IPS-18a (cell line): ENCODE results near the gene CACNA1C.

ENCODE experiments used
- H3K27ac ChIP-seq: one replicate; pipeline ENCODE4 v1.5.1; 2013; ENCODE audit warnings: low read length
- H3K27me3 ChIP-seq: one replicate; pipeline ENCODE4 v1.6.1; 2013; ENCODE audit warnings: mild to moderate bottlenecking, low read length; ENCODE audit not compliant: control insufficient read depth, insufficient read depth
- H3K36me3 ChIP-seq: one replicate; pipeline ENCODE4 v1.6.1; 2013; ENCODE audit warnings: low read depth, low read length; ENCODE audit not compliant: control insufficient read depth
- H3K4me1 ChIP-seq: one replicate; pipeline ENCODE4 v1.6.1; 2013; ENCODE audit warnings: low read depth, low read length; ENCODE audit not compliant: control insufficient read depth
- H3K4me3 ChIP-seq: one replicate; pipeline ENCODE4 v1.5.1; 2013; ENCODE audit warnings: low read length
- H3K9ac ChIP-seq: one replicate; pipeline ENCODE4 v1.6.1; 2013; ENCODE audit warnings: mild to moderate bottlenecking, low read length, moderate library complexity
- H3K9me3 ChIP-seq: one replicate; pipeline ENCODE4 v1.6.1; 2013; ENCODE audit warnings: low read depth, low read length; ENCODE audit not compliant: control insufficient read depth

CACNA1C gene

DNA sequence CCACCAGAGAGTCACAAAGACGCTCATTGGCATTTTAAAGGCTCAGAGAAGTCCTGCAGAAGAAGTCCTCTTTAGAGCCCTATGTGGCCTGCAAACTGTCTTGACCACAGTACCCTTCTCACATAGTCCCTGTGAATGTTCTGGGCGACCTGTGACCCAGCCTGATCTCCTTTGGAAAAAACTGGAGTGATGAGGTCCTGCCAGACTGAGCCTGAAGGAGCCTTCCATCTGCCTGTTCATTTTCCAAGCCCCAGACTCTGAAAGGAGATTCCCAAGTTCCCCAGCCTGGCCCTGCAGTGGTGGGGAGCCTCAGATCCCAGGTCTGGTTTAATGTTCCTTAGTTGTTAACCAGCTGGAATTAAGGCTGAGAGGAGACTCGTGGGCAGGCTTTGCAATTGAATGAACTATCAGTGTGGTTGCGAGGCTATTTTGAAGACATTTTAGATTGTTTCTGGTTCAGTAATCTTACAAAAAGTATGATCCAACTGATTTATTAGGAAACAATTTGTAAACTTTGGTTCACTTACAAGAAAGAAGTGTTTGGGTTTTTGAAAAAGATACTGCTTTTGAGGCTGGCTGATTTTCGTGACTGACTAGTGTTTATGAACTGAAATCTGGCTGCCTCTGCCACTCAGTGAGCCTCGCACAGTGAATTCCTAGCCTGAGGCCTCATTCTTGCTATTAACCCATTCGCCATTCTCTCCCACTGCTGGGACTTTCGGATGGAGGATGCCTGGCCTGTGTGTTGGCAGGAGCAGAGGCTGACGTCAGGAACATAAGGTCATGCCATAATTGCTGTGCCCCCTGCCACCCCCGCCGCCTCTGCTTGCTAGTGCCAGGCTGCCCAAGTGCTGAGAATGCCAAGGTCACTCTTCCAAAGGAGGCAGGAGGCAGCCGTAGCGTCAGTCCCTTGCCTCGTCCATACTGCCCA, 249.0 kb downstream of the CACNA1C start:
- Histone ChIP-seq H3K27me3 (no peaks in the 10 kb centered on the region), H3K9ac (no peak overlapping the region), H3K4me1 (peaks cover 12% of the 10 kb centered on the region), H3K4me3 (no peak overlapping the region), H3K36me3 (no peaks in the 10 kb centered on the region), H3K9me3 (no peaks in the 10 kb centered on the region), H3K27ac (no peak overlapping the region)

DNA sequence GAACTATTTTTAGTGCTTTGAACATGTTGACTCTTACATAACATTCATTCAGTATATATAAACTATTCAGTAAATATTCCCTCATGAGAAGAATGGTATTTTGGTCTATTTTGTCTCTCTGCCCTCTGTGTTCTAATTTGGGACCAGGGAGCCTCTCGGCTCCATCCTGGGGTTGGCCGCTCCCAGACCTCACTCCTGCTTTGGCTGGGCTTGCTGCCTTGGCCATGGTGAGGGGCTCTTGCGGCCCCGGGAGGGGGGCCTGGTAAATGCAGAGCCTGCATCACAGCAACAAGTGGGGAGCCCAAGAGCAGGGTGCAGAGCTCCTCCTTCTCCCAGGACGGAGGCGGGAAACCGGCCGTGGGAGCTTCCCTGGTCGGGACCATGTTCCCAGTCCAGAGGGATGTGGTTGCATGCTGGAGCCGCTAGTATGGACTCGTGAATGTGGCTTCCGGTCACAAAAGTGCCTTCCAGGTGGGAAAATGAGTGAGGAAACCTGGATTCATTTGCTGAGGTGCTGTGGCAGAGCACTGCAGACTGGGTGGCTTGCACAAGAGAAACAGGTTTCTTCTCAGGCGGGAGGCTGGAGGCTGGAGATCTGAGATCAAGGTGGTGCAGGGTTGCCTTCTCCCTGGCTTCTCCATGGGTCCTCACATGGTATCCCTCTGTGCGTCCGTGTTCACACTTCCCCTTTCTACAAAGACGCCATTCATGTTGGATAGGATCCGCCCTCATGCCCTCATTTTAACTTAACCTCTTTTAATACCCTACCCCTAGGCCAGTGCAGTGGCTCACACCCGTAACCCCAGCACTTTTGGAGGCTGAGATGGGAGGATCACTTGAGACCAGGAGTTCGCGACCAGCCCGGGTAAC, 250.2 kb downstream of the CACNA1C start:
- Histone ChIP-seq H3K36me3 (no peaks in the 10 kb centered on the region), H3K9me3 (no peaks in the 10 kb centered on the region)

DNA sequence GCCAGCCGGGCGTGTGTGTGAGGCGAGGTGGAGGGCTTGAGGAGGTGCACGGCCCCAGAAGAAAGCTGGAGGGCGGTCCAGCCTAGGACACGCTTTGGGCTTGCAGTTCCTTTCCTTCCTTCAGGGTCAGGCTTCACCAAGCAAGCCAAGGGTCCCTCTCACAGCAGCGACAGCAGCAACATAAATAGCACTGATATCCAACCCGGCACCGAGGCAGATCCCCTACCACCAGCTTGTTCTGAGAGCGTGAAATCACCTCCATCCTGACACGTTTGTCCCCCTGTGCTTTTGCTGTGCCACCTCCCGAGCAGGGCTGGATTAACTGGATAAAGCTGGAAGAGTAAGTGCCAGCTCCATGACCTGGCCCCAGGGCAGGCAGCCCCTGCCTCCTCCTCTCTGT, 251.4 kb downstream of the CACNA1C start:
- Histone ChIP-seq H3K4me1 (peaks cover 24% of the 10 kb centered on the region), H3K9ac (no peak overlapping the region), H3K4me3 (no peak overlapping the region), H3K27ac (no peak overlapping the region), H3K36me3 (no peaks in the 10 kb centered on the region), H3K9me3 (peaks cover 6% of the 10 kb centered on the region), H3K27me3 (no peaks in the 10 kb centered on the region)

More for the DNA sequence above, 250.2 kb downstream of the CACNA1C start:
- Histone ChIP-seq H3K27me3 (no peaks in the 10 kb centered on the region), H3K9ac (no peak overlapping the region), H3K4me3 (no peak overlapping the region), H3K27ac (no peak overlapping the region), H3K4me1 (peaks cover 23% of the 10 kb centered on the region)

DNA sequence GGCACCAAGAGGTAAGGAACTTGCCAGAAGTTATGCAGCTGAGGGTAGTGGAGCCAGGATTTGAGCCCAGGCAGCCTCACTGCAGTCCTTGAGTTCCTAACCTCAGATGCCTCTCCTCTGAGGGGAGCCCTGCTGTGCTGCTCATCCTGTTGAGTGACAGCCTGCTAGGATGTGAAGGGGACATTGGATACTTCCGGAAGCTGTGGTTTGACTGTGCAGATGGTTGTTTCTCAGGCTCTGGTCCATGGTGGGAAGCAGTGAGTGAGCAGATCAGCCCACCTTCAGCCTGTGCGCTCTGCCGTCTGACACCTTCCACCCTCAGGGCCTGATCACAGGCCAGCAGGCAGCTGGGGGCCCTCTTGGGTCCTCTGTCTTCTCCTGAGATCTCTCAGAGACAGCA, 253.2 kb downstream of the CACNA1C start:
- Histone ChIP-seq H3K4me1 (peaks cover 24% of the 10 kb centered on the region), H3K27me3 (no peaks in the 10 kb centered on the region), H3K4me3 (no peak overlapping the region), H3K36me3 (no peaks in the 10 kb centered on the region), H3K27ac (no peak overlapping the region), H3K9ac (no peak overlapping the region), H3K9me3 (peaks cover 6% of the 10 kb centered on the region)

DNA sequence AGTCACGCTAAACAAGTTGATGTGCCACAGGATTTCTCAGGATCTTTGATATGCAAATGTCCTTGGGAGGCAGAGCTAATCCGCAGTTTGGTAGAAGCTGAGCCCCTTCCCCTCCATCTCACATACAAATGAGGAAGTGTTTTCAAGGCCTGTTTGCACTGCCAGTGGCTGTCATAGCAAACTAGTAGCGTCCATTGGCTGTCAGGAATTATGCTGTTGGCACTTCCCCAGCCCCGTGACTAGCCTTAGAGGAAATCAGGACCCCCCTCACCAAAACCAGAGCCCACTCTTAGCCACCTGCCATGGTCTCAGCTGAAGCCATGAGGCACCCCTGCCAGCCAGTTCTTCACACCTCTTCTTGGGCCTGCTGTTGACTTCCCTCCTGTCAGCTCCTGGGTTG, 253.9 kb downstream of the CACNA1C start:
- Histone ChIP-seq H3K27ac (no peak overlapping the region), H3K36me3 (no peaks in the 10 kb centered on the region), H3K9me3 (peaks cover 6% of the 10 kb centered on the region), H3K9ac (no peak overlapping the region), H3K4me1 (peaks cover 24% of the 10 kb centered on the region), H3K4me3 (no peak overlapping the region), H3K27me3 (no peaks in the 10 kb centered on the region)

DNA sequence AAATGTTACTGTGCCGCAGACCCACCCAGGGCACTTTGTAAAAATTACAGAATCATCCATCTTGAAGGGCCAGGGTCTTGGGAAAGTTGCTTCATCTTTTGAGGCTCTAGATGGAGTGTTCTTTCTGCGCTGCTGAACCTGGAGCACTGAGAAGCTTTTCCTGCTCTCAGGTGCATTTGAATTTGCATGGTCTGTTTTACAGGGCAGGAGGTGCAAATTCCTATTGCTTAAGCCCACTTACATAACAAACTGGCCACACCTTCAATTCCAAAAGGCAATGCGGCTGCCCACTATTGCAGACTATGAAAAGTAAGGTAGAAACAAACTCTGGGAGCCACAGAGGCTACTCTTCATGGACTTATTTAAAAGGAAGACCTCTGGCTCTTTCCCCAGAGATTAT, 254.8 kb downstream of the CACNA1C start:
- H3K27ac ChIP-seq, result no peak overlapping the region
- H3K9ac ChIP-seq, result no peak overlapping the region
- no peaks in the 10 kb centered on the region for H3K36me3 ChIP-seq
- no peak overlapping the region for H3K4me3 ChIP-seq
- H3K27me3 ChIP-seq, result no peaks in the 10 kb centered on the region
- peaks cover 6% of the 10 kb centered on the region for H3K9me3 ChIP-seq
- H3K4me1 ChIP-seq, result peaks cover 24% of the 10 kb centered on the region

DNA sequence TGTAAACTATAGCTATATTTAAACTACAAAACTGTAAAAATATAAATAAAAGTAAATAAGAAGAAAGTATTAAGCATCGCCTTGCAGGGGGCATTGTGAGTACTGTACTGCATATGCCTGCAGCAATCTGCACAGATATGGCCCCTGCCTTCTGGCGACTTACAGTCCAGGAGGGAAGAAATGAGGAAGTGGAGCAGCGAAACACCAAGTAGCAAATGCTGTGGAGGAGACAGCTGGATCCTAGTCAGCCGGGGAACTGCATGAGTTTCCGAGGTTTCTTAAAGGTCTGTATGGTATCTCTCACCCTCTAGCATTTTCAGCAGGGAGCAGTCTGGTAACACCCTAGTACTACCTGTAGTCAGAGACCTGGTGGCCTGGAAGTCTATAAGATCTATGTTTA, 256.9 kb downstream of the CACNA1C start:
- Histone ChIP-seq H3K36me3 (no peaks in the 10 kb centered on the region), H3K27ac (no peak overlapping the region), H3K9me3 (peaks cover 6% of the 10 kb centered on the region), H3K4me1 (peaks cover 24% of the 10 kb centered on the region), H3K9ac (no peak overlapping the region), H3K4me3 (no peak overlapping the region), H3K27me3 (no peaks in the 10 kb centered on the region)

DNA sequence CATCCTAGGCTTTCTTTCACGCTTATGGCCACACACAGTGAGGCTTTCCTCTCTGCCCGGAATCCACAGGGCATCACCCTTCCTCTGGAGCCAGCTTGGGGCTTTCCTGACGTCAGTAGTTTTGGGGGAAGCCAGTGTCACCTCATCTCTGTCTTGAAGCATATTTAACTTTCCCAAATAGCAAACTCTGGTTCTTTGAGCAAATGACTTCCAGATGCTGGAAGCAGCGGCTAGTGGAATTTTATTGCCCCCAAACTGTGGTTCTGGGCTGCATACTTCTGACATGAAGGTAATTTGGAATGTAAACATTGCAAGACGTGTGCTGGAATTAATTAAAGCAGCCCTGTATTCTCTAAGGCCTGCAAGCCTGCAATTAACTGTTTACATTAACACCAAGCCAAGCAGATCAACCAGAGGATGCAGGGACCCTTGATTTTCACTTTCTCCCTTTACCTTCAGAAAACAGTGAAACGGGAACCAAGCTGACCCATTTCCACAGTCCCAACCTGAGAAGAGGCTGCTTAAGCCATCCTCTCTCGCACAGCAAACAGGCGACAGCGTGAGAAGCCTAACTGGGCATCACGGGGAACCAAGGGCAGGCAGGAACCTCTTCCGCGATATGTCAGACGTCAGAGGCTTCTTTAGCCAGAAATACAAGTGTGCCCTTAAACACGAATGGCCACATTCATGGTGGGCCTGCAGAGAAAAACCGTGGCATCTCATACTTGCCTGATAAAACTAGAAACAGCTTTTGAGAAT, 258.4 kb downstream of the CACNA1C start:
- H3K27me3 ChIP-seq, result no peaks in the 10 kb centered on the region
- H3K4me3 ChIP-seq, result no peak overlapping the region
- peaks cover 18% of the 10 kb centered on the region for H3K4me1 ChIP-seq
- no peaks in the 10 kb centered on the region for H3K36me3 ChIP-seq
- no peak overlapping the region for H3K9ac ChIP-seq
- H3K27ac ChIP-seq, result no peak overlapping the region
- H3K9me3 ChIP-seq, result peaks cover 6% of the 10 kb centered on the region

DNA sequence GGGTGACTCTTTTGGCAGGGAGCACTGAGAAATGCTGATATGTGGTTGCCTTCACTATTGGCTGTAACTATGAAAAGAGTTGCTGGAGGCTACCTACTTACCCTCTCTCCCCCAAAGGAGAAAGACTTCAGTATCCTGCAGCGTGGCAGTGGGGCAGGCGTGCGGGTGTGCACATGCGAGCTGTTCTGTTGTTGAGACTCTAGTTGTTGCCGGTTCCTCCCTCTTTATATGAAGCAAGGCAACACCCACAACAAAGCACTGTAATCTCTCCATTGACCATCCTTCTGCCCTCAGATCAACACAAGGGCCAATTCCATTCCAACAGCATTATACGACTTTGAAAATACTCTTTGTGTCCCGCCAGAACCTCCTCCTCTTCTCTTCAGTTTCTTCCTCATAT, 259.4 kb downstream of the CACNA1C start:
- Histone ChIP-seq H3K9me3 (peaks cover 6% of the 10 kb centered on the region), H3K4me3 (no peak overlapping the region), H3K36me3 (no peaks in the 10 kb centered on the region), H3K4me1 (peaks cover 8% of the 10 kb centered on the region), H3K27me3 (no peaks in the 10 kb centered on the region), H3K27ac (no peak overlapping the region), H3K9ac (no peak overlapping the region)

DNA sequence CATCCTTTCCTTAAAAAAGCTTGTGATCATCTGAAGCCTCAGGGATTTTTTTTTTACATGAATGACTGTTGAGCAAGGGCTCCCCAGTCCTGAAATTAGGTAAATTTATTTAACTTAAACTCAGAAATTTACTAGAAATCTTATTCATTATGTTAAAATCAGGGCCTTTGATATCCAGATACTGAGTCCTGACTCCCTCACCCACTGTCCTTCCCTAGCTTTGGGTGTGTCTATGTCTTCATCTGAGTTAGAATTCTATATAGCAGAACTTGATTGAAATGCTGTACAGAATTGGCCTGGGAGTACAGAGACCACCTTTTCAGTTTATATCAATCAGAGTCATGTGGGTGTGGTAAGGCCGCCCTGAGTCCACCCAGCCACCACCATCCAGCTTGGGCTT, 260.0 kb downstream of the CACNA1C start:
- H3K36me3 ChIP-seq, result no peaks in the 10 kb centered on the region
- H3K4me1 ChIP-seq, result peaks cover 2% of the 10 kb centered on the region
- no peak overlapping the region for H3K9ac ChIP-seq
- H3K4me3 ChIP-seq, result no peak overlapping the region
- no peaks in the 10 kb centered on the region for H3K27me3 ChIP-seq
- no peak overlapping the region for H3K27ac ChIP-seq
- peaks cover 6% of the 10 kb centered on the region for H3K9me3 ChIP-seq

DNA sequence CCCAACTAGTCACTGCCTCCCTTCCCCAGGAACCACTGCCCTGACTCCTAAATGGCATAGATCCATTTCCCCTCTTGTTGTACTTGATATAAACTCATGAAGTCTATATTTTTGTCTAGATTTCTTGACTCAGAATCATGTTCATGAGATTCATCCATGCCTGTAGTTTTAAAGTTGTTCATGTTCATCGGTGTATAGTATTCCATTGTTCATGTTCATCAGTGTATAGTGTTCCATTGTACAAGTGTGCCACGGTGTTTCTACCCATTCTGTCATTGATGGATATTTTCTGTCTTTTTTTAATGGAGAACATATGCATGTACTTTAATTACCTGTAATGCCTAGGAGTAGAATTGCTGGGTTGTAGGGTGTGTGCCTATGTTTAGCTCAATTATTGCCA, 261.7 kb downstream of the CACNA1C start:
- no peak overlapping the region for H3K27ac ChIP-seq
- H3K4me3 ChIP-seq, result no peak overlapping the region
- H3K9ac ChIP-seq, result no peak overlapping the region
- H3K4me1 ChIP-seq, result no peaks in the 10 kb centered on the region
- H3K9me3 ChIP-seq, result no peaks in the 10 kb centered on the region
- no peaks in the 10 kb centered on the region for H3K27me3 ChIP-seq
- no peaks in the 10 kb centered on the region for H3K36me3 ChIP-seq
